Airway epithelial cell (primary cell): ENCODE results near the gene NSMCE3. TPM values are rescaled to one million over a fixed set of nuclear protein-coding genes. Genes with fewer than 3 reads are reported as not detected.

Source experiments
- total RNA-seq: library from RNA; depleted of rRNA; stranded (reverse); fragments of >200 nt; gene quantifications from 2 replicates; pipeline ENCODE4 v1.2.3, GENCODE V29; 2015

NSMCE3 gene
- 7.3 and 8.7 TPM in 2 replicates for total RNA-seq

DNA sequence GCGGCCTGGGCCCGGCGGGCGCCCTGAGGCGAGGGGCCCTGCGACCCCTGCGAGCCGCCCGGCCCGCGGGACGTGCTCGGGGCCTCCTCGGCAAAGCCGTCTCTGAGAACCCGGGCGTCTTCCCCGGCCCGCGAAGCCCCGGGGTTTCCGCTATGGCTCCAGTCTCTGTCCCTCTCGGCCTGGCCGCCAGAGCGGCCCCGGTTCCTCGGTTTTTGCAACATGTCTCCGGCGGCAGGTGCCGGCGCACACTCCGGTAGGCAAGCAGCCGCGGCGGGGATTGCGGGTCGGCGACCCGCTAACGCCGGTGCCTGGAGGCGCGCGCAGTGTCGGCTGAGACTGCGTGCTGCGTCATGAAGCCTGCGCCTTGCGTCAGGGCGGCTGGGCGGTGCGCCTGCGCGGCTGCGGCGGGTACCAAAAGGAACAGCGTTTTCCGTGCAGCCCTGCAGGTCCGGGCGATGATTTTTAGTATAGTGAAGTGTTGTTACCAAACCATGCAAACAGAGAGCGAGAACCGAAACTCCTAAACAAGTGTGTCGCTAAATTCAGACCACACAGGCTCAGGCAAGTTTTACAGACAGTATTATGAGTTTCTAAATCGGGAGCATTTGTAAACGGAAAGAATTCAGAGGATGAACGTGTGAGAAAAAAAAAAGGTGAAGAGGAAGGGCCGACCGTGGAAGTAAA is at the start of gene NSMCE3:
NSMCE3 (minus strand) TSS at position 338 of the 684 bp plus-strand sequence; CDS start at position 221, 117 bp downstream.

